Smooth muscle cell of the brain vasculature (primary cell): ENCODE data around the gene ENGASE.

Experiments
- DNase-seq: peaks from one replicate; pipeline ENCODE4 v3.0.0-alpha.2; 2012; ENCODE audit warnings: low read depth, low spot score

ENGASE gene

DNA sequence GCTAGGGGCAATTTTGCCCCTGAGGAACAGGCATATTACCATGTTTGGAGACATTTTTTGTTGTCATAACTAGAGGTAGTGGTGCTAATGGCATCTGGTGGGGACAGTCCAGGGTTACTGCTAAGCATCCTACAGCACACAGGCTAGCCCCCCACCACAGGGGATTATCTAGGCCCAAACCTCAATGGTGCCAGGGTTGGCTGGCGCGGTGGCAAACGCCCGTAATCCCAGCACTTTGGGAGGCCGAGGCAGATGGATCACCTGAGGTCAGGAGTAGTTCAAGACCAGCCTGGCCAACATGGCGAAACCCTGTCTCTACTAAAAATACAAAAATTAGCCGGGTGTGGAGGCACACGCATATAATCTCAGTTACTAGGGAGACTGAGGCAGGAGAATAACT is 35.5 kb upstream of the ENGASE start:
- DNase-seq, result no peak

- DNase-seq, result no peak
Observed at GRCh38 chr17:79039886-79040285, 34.7 kb upstream of the ENGASE start.

DNA sequence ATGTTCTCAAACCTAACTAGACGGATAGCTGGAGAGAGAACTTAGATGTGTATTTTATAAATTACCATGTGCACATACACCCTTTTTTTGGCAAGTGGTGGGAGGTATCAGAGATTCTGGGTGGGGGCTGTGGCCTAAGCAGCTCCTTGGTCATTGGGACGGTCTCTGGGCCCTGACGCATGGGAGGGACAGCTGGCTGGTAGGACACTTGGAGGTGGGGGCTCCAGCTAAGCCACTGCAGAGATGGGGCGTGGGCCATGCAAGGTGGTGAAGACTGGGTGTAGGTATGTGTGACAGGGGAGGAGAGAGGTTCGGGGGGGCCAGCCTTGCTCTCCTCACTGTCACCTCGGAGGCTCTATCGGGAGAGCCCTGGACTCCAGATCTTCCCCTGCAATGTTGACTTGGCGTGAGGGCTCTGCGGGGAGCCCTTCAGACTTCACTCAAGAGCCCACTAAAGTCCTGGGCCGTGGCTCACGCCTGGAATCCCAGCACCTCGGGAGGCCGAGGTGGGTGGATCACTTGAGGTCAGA is 33.5 kb upstream of the ENGASE start:
- no peak for DNase-seq

- DNase-seq, result no peak
Observed at GRCh38 chr17:79041723-79042420, 32.8 kb upstream of the ENGASE start.

GRCh38 chr17:79042421-79043190 is 32.0 kb upstream of the ENGASE start:
- no peak for DNase-seq

- DNase-seq, result no peak
Observed at GRCh38 chr17:79043191-79043930, 31.3 kb upstream of the ENGASE start.

GRCh38 chr17:79043931-79044320 is 30.7 kb upstream of the ENGASE start:
- no peak for DNase-seq

GRCh38 chr17:79044462-79044861 is 30.2 kb upstream of the ENGASE start:
- no peak for DNase-seq

DNA sequence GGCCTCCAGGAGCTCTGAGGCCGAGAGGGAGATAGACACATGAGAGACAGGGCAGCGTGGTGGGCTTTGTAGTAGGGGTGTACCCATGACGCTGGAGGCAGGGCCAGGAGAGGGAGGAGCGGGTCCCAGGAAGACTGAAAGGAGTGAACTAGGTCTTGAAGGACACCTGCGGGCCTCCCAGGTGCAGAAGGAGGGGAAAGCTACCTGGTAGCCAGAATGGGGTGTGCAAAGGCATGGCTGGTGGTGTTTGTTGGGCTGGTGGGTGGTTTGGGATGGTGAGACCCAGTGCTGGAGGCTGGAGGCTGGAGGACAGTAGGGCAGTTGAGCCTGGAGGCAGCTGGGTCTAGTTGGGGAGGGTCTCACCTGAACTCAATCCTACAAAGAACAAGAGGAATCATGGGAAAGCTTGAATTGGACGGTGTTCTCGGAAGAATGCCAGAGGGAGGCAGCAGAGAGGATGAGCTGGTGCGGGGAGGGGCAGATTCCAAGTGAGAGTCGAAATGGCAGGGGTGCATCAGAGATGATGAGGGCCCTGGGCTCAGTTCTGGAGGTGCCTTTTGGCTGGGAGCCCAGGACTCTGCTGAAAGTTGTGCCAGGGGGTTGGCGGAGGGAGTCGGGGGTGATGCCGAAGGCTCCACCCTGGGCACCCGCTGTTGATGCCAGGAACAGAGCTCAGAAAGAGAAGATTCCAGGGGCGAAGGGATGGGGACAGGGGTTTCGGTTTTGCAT is 29.5 kb upstream of the ENGASE start:
- no peak for DNase-seq

DNA sequence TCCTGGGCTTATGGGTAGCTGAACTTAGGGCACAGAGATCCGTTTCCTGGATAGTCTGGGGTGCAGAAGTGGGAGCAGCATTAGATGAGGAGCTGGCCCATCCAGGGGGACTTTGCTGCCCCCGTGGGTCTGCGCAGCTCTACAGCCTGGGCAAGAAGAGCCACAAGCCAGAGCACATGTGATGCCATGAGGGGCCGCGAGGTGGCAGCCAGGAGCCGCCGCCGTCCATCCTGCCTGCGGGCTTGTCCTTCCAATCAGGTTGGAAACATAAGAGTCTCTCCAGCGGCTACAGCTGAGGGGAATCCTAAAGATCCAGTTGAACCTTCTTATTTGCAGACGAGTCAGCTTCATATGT is 28.8 kb upstream of the ENGASE start:
- DNase-seq, result no peak

GRCh38 chr17:79046197-79046915 is 28.3 kb upstream of the ENGASE start:
- DNase-seq, result no peak

- DNase-seq, result no peak
Observed at GRCh38 chr17:79046916-79047280, 27.7 kb upstream of the ENGASE start.

- DNase-seq, result no peak
Observed at GRCh38 chr17:79047291-79047920, 27.2 kb upstream of the ENGASE start.

DNA sequence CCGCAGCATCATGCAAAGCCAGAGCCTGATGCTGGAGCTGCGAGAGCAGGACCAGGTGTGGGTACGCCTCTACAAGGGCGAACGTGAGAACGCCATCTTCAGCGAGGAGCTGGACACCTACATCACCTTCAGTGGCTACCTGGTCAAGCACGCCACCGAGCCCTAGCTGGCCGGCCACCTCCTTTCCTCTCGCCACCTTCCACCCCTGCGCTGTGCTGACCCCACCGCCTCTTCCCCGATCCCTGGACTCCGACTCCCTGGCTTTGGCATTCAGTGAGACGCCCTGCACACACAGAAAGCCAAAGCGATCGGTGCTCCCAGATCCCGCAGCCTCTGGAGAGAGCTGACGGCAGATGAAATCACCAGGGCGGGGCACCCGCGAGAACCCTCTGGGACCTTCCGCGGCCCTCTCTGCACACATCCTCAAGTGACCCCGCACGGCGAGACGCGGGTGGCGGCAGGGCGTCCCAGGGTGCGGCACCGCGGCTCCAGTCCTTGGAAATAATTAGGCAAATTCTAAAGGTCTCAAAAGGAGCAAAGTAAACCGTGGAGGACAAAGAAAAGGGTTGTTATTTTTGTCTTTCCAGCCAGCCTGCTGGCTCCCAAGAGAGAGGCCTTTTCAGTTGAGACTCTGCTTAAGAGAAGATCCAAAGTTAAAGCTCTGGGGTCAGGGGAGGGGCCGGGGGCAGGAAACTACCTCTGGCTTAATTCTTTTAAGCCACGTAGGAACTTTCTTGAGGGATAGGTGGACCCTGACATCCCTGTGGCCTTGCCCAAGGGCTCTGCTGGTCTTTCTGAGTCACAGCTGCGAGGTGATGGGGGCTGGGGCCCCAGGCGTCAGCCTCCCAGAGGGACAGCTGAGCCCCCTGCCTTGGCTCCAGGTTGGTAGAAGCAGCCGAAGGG is 26.4 kb upstream of the ENGASE start:
- DNase-seq, result no peak

DNA sequence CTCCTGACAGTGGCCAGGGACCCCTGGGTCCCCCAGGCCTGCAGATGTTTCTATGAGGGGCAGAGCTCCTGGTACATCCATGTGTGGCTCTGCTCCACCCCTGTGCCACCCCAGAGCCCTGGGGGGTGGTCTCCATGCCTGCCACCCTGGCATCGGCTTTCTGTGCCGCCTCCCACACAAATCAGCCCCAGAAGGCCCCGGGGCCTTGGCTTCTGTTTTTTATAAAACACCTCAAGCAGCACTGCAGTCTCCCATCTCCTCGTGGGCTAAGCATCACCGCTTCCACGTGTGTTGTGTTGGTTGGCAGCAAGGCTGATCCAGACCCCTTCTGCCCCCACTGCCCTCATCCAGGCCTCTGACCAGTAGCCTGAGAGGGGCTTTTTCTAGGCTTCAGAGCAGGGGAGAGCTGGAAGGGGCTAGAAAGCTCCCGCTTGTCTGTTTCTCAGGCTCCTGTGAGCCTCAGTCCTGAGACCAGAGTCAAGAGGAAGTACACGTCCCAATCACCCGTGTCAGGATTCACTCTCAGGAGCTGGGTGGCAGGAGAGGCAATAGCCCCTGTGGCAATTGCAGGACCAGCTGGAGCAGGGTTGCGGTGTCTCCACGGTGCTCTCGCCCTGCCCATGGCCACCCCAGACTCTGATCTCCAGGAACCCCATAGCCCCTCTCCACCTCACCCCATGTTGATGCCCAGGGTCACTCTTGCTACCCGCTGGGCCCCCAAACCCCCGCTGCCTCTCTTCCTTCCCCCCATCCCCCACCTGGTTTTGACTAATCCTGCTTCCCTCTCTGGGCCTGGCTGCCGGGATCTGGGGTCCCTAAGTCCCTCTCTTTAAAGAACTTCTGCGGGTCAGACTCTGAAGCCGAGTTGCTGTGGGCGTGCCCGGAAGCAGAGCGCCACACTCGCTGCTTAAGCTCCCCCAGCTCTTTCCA is 25.5 kb upstream of the ENGASE start:
- DNase-seq, result no peak

GRCh38 chr17:79049821-79050220 is 24.8 kb upstream of the ENGASE start:
- DNase-seq, result no peak

DNA sequence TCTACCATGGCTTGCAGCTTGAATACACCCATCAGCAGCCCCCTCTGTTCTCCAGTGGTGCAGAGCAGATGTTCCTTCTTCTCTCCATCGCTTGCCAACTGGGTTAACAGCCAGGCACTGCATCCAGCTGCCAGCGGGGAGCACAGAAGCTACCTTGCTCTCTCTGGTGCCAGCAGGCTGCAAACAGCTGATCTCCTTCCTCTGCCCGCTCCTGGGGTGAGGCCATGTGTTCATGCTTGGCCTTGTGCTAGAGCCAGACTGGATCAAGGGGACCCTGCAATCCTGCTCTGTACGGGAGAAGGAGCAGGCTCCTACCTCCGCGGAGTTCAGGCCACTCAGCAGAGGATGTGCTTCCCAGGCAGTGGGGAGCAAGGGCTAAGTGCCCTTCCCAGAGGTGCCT is 24.1 kb upstream of the ENGASE start:
- DNase-seq, result no peak

GRCh38 chr17:79051306-79051705 is 23.3 kb upstream of the ENGASE start:
- no peak for DNase-seq

DNA sequence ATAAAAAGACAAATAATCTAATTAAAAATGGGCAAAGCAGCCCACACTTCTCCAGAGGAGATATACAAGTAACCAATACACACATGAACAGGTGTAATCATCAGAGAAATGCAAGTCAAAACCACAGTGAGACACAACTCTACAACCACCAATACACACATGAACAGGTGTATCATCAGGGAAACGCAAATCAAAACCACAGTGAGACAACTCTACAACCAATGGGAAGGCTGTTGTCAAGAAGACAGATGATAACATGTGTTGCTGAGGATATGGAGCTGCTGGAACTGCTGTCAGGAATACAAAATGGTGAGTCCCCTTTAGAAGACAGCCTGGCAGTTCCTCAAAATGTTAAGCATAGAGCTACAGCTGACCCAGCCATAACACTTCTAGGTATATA is 22.5 kb upstream of the ENGASE start:
- DNase-seq, result no peak
